Subcutaneous adipose tissue (tissue), 4 donors: ENCODE data around the gene CCDC15. TPM values are rescaled to one million over a fixed set of nuclear protein-coding genes. Genes with fewer than 3 reads are reported as not detected.

Source experiments
- total RNA-seq, 4 donors: library from RNA; depleted of rRNA; stranded (reverse); fragments of >200 nt; gene quantifications; one replicate each; pipeline ENCODE4 v1.1.0, GENCODE V29; 2016
- TF ChIP-seq, protein P1 (sequence below): fragments of 450-650 bp; IDR thresholded peaks from one replicate; pipeline ENCODE4 v1.5.1; 2016; ENCODE audit warnings: low read depth, mild to moderate bottlenecking, control low read depth, antibody characterized with exemption, moderate library complexity

Gene CCDC15
- total RNA-seq, 4 donors from 2014 or later = 1.8 to 3.4 (median 2.6) TPM

DNA sequence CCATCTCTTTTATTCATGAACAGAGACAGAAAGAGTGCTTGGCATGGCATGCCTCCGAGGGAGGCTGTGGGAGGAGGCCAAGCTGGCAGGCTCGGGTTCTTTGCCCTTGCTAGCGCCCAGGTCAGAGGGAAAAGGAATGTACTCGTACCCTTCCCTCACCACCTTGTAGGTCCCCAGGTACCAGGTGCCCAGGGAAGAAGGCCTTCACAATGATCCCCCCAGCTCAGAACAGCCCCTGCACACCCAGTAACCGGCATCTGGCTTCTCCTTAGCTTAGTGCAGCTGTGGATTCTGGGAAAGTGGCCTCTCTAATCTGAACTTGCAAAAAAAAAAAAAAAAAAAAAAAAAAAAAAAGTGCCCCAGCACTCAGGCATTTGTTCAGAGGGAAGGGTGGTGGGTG is 33.6 kb upstream of the CCDC15 start:
- TF ChIP-seq, protein P1, sequence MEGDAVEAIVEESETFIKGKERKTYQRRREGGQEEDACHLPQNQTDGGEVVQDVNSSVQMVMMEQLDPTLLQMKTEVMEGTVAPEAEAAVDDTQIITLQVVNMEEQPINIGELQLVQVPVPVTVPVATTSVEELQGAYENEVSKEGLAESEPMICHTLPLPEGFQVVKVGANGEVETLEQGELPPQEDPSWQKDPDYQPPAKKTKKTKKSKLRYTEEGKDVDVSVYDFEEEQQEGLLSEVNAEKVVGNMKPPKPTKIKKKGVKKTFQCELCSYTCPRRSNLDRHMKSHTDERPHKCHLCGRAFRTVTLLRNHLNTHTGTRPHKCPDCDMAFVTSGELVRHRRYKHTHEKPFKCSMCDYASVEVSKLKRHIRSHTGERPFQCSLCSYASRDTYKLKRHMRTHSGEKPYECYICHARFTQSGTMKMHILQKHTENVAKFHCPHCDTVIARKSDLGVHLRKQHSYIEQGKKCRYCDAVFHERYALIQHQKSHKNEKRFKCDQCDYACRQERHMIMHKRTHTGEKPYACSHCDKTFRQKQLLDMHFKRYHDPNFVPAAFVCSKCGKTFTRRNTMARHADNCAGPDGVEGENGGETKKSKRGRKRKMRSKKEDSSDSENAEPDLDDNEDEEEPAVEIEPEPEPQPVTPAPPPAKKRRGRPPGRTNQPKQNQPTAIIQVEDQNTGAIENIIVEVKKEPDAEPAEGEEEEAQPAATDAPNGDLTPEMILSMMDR = no peak

DNA sequence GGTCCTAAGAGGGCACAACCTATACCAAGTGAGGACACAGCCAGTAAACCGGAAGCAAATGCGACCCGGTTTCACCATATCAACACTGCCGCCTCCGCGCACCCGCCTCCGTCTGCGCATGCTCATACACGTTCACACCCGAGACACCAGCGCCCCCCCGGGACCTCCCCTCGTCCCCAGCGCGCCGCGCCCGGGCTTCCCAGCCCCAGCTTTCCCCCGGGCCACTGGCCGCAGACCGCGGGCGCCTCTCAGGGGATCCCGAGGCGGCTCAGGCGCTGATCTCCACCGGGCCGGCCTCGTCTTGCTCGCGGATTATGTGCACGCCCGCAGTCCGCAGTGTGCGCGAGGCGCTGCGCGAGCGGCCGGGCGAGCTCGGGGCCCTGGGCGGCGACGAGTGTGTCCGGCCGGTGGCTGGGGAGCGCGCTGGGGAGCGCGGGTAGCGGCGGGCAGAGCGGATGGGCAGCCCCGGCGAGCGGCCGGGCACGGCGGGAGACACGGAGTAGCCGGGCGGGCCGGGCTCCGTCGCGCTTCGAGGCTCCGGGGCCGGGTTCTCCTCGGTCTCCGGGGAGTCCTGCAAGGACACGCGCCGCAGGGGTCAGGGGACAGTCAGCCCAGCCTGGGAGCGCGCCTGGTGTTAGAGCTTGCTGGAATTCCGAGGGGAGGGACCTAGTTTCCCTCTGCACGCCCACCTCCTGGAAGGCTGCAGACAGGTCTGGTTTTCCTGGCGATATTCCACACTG is 33.0 kb upstream of the CCDC15 start:
- TF ChIP-seq, protein P1 = no peak

DNA sequence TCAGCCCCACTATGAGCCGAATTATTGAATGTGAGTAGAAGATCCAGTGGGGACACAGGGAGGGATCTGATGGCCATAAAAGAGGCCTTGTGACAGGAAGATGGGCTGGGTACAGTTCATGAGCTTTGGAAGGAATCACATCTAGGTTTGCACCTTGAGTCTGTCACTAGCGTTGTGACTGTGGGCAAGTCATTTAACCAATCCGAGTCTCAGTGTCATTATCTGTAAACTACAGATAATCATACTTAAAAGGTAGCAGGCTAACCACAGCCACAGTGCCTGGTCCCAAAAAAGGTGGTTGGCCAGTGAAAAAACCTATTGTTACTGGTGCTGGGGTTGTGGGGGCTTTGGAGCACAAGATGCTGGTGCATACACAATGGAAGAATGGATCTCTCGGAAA is 31.2 kb upstream of the CCDC15 start:
- TF ChIP-seq, protein P1 = no peak

DNA sequence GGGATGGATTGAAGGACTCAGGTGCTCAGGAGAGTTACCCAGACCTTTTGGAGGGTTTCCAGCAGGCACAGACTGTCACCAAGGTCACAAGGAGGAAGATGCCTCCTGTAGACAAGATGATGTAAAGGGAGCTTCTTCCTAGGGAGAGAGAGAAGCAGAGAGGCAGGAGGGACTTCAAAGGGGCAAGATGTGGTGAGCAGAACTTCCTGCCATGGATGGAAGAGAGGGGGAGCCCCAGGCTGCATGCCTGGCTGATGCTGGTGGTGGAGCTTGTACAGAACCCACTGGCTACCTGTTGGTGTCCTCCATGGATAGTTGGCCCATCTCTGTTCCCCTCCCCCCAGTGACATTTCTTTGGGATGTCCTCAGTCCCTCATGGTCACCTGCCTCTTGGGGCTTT is 30.7 kb upstream of the CCDC15 start:
- TF ChIP-seq, protein P1 = no peak

DNA sequence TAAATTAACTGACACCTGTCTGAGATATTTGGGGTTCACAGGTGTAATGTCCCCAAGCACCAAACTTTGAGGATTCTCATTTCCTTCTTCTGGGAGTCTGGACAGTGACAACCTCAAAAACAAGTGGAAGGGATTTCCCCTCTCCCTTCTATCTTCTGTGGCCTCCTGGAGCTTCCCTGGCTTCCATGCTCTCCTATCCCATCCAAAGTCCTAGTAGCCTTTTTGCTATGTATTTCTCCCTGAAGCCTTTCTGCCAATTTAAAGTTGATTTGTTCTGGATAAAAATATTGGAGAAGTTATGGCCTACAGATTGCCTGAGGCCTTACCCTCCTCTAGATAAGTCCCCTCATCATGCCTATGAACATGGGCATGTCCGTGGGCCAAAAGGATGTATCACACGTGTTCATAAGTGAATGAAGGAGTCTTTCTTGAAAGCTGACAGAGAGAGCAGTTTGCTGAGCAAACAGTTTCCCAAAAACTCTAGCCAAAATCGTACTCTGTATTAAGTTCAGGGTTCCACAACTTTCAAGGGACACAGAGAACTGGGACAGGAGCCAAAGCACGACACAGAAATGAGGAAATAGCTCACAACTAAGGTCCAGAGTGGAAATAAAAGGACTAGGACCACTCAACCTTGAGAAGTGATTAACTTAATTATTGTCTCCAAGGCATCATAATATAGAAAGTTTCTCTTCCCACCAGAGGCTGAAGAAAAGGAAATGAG is 24.9 kb upstream of the CCDC15 start:
- TF ChIP-seq, protein P1 = no peak

DNA sequence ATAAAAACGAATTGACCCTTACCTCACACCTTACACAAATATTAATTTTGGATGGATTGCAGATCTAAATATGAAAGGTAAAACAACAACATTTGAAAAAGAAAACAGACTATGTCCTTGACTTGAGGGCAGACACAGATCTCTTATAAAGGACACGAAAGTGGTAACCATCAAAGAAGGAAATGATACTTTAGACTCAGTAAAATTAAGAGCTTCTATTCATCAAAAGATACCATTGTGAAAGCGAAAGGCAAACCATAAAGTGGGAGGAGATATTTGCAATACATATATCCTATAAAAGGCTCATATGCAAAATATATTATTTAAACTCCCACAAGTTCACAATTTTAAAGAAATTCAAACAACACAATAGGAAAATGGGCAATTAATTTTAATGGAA is 23.2 kb upstream of the CCDC15 start:
- TF ChIP-seq, protein P1 = no peak

DNA sequence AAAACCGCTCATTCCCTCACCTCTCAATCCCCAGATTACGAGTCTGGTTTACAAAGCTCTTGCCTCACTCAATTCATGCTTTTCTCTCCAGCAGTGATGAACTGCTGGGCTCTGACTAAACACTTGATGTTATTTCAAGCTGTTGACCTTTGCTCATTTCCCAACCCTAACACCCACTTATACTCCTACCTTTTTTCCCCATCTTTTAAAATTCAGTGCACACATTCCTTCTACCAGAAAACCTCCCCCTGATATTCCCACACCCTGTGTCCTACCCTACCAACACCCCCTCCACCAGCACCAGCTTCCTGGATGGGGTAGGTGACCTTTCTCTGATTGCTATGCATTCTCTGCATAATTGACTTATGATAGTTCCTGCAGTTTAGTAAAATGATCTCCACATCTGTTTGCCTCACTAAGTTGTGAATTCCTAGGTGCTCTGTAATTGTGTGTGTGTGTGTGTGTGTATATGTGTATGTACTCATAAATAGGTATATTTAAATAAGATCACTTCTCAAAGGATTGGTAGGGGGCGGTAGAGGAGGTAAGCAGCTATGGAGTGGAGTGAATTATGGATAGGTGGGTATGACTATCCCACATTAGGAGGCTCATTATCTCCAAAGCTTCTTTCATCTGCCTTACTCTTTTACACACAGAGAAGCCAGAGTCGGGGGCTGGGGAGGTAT is 19.0 kb upstream of the CCDC15 start:
- TF ChIP-seq, protein P1 = no peak
